ENCODE results near the gene SFTPD.
"Not testable (repeated sequence)": the region's sequence is repeated elsewhere in the genome, so short reads cannot be mapped to it uniquely, and the experiment has no call there.

Gene SFTPD

DNA sequence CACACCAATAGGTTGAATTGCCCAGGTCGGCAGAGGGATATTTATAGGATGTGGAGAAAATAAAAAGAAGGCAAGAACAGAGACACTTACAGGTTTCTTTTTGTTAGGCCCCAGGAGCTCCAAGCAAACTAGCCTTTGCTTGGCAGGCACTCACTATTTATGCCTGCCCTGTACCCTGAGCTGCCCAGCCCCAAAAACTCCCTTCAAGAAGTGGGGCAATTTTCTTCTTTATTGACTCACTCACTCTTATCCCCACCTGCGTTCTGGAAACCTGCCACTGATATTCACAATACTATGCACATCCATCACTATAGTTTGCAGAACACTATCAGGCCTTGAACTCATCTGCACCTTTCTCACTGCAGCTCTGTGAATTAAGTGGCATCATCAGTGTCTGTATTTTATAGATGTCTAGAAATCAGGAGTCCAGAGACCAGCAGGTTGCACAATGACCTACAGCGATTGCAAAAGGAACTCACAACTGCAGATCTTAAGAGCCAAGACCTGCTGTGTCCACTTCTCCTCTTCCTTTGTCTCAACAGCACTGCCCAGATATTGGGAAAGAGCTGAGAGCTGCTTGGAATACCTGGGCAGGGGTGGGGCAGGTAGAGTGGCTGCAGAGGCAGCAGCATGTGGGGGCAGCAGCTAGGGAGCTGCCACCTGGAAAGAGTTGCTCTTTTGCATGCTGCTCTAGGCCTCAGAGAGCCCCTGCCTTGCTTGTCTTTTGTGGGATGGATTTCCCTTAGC is at the start of gene SFTPD:
Gene SFTPD, minus strand, starts transcription at position 130 of the 747 bp plus-strand sequence. CDS start 2,446 bp downstream, outside the sequence.
- H3K9ac ChIP-seq (ENCODE audit: low read length) = no peak within 1 kb of the TSS
- no peaks in the 10 kb centered on the region for H3K9me3 ChIP-seq (ENCODE audit: low read length)
- no peaks in the 10 kb centered on the region for H3K36me3 ChIP-seq (ENCODE audit: insufficient read depth, low read length)
- H3K27me3 ChIP-seq (ENCODE audit: control insufficient read depth in 1 of 2, insufficient read depth in 2 of 2, low read length in 2 of 2) = peaks cover 0 to 4% of the 10 kb centered on the region in 2 donors
- no peaks in the 10 kb centered on the region for H3K4me1 ChIP-seq (ENCODE audit: insufficient read depth, low read length)
- H3K4me3 ChIP-seq (ENCODE audit: low read depth in 1 of 2, low read length in 2 of 2) = no peak within 1 kb of the TSS
- no peak within 1 kb of the TSS for H3K27ac ChIP-seq (ENCODE audit: low read depth, low read length)

DNA sequence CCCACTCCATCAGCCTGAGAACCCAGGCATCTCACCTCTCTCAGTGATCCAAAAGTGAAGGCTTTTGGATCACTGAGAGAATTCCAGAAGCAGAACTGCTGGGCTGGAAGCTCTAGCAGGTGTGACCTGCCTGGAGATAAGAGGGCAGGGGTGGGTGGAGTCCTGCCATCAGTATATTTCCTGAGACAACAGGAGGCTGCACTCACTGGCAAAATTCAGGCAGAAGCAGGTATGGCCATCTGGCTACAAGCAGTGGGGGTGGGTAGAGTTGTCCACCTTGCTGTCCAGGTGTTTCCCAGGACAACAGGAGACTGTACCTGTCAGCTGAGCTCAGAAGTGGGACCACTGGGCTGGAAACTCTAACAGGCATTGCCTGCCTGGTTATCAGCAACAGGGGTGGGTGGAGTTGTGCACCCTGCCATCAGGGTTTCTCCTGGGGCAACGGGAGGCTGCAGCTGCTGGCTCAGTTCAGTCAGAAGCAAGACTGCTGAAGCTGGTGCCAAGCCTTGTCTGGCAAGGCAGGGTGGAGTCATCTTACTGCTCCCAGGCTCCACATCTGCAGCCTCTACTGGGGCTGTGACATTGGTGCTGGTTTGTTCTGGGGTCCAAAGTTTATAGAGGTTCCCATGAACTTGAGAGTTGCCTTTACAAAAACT is 47.2 kb upstream of the SFTPD start:
- Histone ChIP-seq H3K9ac (ENCODE audit: low read length) (no peak overlapping the region), H3K4me1 (ENCODE audit: insufficient read depth, low read length) (no peaks in the 10 kb centered on the region), H3K4me3 (ENCODE audit: low read depth in 1 of 2, low read length in 2 of 2) (no peak overlapping the region), H3K27ac (ENCODE audit: low read depth, low read length) (no peak overlapping the region), H3K9me3 (ENCODE audit: low read length) (no peaks in the 10 kb centered on the region), H3K27me3 (ENCODE audit: control insufficient read depth in 1 of 2, insufficient read depth in 2 of 2, low read length in 2 of 2) (no peaks in the 10 kb centered on the region), H3K36me3 (ENCODE audit: insufficient read depth, low read length) (no peaks in the 10 kb centered on the region)

DNA sequence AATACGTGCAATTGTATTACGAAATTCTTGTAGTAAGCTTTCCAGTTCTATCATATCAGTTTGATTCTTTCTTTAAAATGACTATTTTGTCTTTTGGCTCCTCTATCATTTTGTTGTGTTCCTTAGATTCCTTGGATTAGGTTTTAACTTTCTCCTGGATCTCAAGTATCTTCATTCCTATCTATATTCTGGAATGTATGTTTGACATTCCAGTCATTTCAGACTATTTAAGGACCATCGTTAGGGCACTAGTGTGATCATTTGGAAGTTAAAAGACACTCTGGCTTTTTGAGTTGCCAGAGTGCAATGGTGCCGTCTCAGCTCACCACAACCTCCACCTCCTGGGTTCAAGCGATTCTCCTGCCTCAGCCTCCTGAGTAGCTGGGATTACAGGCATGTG is 45.7 kb upstream of the SFTPD start:
- Histone ChIP-seq H3K36me3 (ENCODE audit: insufficient read depth, low read length) (no peaks in the 10 kb centered on the region), H3K4me1 (ENCODE audit: insufficient read depth, low read length) (no peaks in the 10 kb centered on the region), H3K4me3 (ENCODE audit: low read depth in 1 of 2, low read length in 2 of 2) (no peak overlapping the region), H3K9ac (ENCODE audit: low read length) (no peak overlapping the region), H3K27me3 (ENCODE audit: control insufficient read depth in 1 of 2, insufficient read depth in 2 of 2, low read length in 2 of 2) (no peaks in the 10 kb centered on the region), H3K27ac (ENCODE audit: low read depth, low read length) (no peak overlapping the region), H3K9me3 (ENCODE audit: low read length) (peaks cover 7% of the 10 kb centered on the region)

DNA sequence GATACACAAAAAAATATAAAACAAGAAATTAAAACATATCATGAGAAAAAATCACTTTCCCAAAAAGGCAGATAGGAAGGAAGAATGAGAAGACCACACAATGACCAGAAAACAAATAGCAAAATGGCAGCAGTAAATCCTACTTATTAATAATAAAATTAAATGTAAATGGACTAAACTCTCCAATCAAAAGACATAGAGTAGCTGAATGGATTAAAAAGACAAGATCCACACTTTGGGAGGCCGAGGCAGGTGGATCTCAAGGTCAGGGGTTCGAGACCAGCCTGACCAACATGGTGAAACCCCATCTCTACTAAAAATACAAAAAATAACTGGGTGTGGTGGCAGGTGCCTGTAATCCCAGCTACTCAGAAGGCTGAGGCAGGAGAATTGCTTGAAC is 39.3 kb upstream of the SFTPD start:
- H3K27ac ChIP-seq (ENCODE audit: low read depth, low read length) = not testable (repeated sequence)

DNA sequence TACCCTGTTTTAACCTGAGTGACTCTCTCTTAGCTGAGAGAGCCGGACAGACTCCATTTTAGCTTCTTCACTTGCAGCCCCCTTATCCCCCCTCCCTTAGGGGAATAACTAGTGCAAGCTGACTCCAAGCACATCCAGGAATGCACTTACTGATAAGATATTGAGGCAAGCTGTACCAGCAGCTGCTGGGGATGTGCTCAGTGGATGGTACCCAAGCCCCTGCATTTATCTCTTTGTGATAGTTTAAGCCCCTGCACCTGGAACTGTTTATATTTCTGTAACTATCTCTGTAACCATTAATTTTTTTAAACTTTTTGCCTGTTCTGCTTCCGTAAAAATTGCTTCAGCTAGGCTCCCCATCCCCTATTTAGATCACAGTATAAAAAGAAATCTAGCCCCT is 37.8 kb upstream of the SFTPD start:
- peaks cover 11% of the 10 kb centered on the region for H3K4me1 ChIP-seq (ENCODE audit: insufficient read depth, low read length)
- not testable (repeated sequence) for H3K36me3 ChIP-seq (ENCODE audit: insufficient read depth, low read length); H3K27ac ChIP-seq (ENCODE audit: low read depth, low read length); H3K9me3 ChIP-seq (ENCODE audit: low read length); H3K27me3 ChIP-seq (ENCODE audit: control insufficient read depth in 1 of 2, insufficient read depth in 2 of 2, low read length in 2 of 2); H3K9ac ChIP-seq (ENCODE audit: low read length); H3K4me3 ChIP-seq (ENCODE audit: low read depth in 1 of 2, low read length in 2 of 2)

More for the DNA sequence above, 39.3 kb upstream of the SFTPD start:
- H3K4me1 ChIP-seq (ENCODE audit: insufficient read depth, low read length); H3K9me3 ChIP-seq (ENCODE audit: low read length); H3K36me3 ChIP-seq (ENCODE audit: insufficient read depth, low read length); H3K9ac ChIP-seq (ENCODE audit: low read length); H3K4me3 ChIP-seq (ENCODE audit: low read depth in 1 of 2, low read length in 2 of 2); H3K27me3 ChIP-seq (ENCODE audit: control insufficient read depth in 1 of 2, insufficient read depth in 2 of 2, low read length in 2 of 2): not testable (repeated sequence)

DNA sequence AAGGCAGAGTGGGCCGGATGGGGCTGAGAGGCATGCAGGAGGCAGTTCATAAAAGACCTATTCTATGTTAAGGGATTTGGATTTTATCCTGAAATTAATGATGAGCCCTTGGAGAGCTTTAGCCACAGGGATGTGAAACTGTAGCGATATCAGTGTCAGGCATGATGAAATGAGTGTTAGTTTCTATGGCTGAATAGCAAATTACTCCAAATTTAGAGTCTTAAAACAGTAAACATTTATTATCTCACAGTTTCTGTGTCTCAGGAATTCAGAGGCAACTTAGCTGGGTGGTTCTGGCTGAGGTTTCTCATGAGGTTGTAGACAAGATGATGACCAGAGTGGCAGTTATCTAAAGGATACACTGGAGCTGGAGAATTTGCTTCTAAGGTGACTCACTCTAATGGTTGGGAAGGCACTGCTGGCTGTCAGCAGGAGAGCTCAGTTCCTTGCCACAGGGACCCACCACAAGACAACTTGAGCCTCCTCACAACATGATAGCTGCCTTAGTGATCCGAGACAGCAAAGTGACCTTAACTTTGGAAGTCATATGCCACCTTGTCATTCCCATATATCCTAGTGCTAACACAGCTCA is 36.7 kb upstream of the SFTPD start:
- Histone ChIP-seq H3K27me3 (ENCODE audit: control insufficient read depth in 1 of 2, insufficient read depth in 2 of 2, low read length in 2 of 2) (peaks cover 0 to 6% of the 10 kb centered on the region in 2 donors), H3K9ac (ENCODE audit: low read length) (no peak overlapping the region), H3K4me1 (ENCODE audit: insufficient read depth, low read length) (peaks cover 11% of the 10 kb centered on the region), H3K9me3 (ENCODE audit: low read length) (peaks cover 5% of the 10 kb centered on the region), H3K36me3 (ENCODE audit: insufficient read depth, low read length) (no peaks in the 10 kb centered on the region), H3K27ac (ENCODE audit: low read depth, low read length) (no peak overlapping the region), H3K4me3 (ENCODE audit: low read depth in 1 of 2, low read length in 2 of 2) (no peak overlapping the region)

DNA sequence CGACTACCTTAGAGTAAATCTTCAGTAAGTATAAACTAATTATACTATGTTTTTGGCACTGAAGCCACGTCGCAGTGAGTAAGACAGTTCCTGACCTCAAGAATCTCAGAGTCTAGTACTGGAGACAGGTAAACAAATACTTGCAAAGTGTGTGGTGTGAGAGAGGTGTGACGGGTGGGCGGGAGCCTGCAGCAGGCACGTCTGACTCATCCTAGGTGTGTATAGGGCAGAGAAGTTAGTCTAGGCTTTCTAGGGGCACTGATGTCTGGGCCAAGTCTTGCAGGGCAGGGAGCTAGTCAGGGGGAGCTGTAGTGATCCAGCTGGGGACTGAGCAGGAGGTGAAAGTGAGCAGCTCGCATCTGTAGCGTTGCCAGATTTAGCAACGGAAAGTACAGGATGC is 35.9 kb upstream of the SFTPD start:
- H3K9ac ChIP-seq (ENCODE audit: low read length) = no peak overlapping the region
- peaks cover 0 to 6% of the 10 kb centered on the region in 2 donors for H3K27me3 ChIP-seq (ENCODE audit: control insufficient read depth in 1 of 2, insufficient read depth in 2 of 2, low read length in 2 of 2)
- H3K4me1 ChIP-seq (ENCODE audit: insufficient read depth, low read length) = peaks cover 11% of the 10 kb centered on the region
- H3K4me3 ChIP-seq (ENCODE audit: low read depth in 1 of 2, low read length in 2 of 2) = no peak overlapping the region
- H3K36me3 ChIP-seq (ENCODE audit: insufficient read depth, low read length) = no peaks in the 10 kb centered on the region
- no peaks in the 10 kb centered on the region for H3K9me3 ChIP-seq (ENCODE audit: low read length)
- H3K27ac ChIP-seq (ENCODE audit: low read depth, low read length) = no peak overlapping the region

DNA sequence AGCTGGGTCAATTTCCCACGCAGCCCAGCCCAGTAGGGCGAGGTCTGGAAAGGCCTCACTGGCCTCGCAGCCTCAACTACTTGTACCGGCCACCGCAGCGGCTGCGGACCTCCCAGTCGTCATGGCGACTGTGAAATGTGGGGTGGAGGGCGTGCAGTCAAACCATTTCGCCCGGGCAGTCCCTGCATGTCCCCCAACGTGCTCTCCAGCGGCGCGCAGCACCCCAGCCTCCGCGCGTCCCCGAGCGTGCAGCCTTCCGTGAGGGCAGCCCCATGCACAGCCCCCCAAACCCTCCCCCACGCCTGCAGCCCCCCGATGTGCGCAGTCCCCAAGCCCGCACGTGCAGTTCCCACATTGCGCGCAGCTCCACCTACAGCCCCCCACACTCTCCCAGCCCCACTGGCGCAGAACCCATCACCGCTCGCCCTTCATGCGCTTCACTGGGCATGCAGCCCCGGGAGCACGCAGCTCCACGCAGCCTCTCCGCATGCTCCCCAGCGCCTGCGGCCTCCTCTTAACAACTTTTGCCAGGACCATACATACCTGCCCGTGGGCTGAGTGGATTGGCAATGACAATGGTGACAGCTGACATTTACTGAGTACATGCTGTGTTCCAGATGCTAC is 34.5 kb upstream of the SFTPD start:
- H3K9me3 ChIP-seq (ENCODE audit: low read length) = no peaks in the 10 kb centered on the region
- H3K4me1 ChIP-seq (ENCODE audit: insufficient read depth, low read length) = peaks cover 11% of the 10 kb centered on the region
- no peak overlapping the region for H3K27ac ChIP-seq (ENCODE audit: low read depth, low read length)
- H3K4me3 ChIP-seq (ENCODE audit: low read depth in 1 of 2, low read length in 2 of 2) = no peak overlapping the region
- H3K36me3 ChIP-seq (ENCODE audit: insufficient read depth, low read length) = no peaks in the 10 kb centered on the region
- peaks cover 0 to 6% of the 10 kb centered on the region in 2 donors for H3K27me3 ChIP-seq (ENCODE audit: control insufficient read depth in 1 of 2, insufficient read depth in 2 of 2, low read length in 2 of 2)
- no peak overlapping the region for H3K9ac ChIP-seq (ENCODE audit: low read length)

DNA sequence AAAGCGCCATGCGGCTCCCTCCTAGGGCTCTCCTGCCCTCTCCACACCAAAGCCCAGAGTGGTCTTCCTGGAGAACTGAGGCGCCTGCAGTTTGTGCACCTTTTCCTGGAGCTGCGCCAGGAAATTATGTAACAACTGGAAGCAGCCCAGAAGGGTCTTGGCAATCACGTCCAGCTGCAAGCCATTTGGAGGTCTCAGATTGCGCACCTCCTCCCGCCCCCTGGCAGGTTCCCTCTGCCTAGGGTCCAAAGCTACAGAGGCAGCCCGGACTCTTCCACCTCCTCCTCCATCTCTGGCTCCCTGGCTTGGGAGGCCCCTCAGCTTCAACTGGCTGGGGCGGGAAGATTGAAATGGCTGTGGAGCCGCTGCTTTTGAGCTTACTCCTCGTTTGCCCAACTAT is 34.0 kb upstream of the SFTPD start:
- no peak overlapping the region for H3K9ac ChIP-seq (ENCODE audit: low read length)
- H3K27me3 ChIP-seq (ENCODE audit: control insufficient read depth in 1 of 2, insufficient read depth in 2 of 2, low read length in 2 of 2) = peaks cover 0 to 6% of the 10 kb centered on the region in 2 donors
- H3K9me3 ChIP-seq (ENCODE audit: low read length) = no peaks in the 10 kb centered on the region
- H3K27ac ChIP-seq (ENCODE audit: low read depth, low read length) = no peak overlapping the region
- H3K4me1 ChIP-seq (ENCODE audit: insufficient read depth, low read length) = peaks cover 11% of the 10 kb centered on the region
- H3K36me3 ChIP-seq (ENCODE audit: insufficient read depth, low read length) = no peaks in the 10 kb centered on the region
- H3K4me3 ChIP-seq (ENCODE audit: low read depth in 1 of 2, low read length in 2 of 2) = peak overlapping the region in 1 of 2 donors; percentile 61

DNA sequence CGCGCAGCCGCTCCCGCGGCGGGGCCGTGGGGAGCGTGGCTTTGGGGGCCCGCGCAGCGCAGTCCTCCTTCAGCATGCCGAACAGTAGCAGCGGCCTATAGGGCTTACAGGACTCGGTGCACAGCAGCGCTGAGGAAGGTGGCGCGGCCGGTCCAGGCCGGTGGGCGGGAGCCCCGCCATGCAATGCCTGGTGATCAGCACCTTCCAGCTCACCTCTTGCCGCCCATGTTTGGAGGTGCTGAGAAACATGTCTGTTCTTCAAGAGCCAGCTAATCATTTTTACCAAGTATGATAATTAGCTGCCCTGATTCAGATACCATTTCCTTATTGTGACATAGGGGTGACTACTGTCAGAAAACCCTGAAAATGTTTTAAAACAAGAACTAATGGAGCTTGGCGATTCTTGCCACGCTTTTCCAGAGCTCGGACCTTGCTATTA is 33.5 kb upstream of the SFTPD start:
- Histone ChIP-seq H3K9me3 (ENCODE audit: low read length) (no peaks in the 10 kb centered on the region), H3K27ac (ENCODE audit: low read depth, low read length) (no peak overlapping the region), H3K36me3 (ENCODE audit: insufficient read depth, low read length) (no peaks in the 10 kb centered on the region), H3K4me1 (ENCODE audit: insufficient read depth, low read length) (peaks cover 11% of the 10 kb centered on the region), H3K9ac (ENCODE audit: low read length) (no peak overlapping the region), H3K4me3 (ENCODE audit: low read depth in 1 of 2, low read length in 2 of 2) (peak overlapping the region; percentile 61 to 75), H3K27me3 (ENCODE audit: control insufficient read depth in 1 of 2, insufficient read depth in 2 of 2, low read length in 2 of 2) (peaks cover 0 to 6% of the 10 kb centered on the region in 2 donors)
